Motor neuron (in vitro differentiated cells): ENCODE measurements around the gene GTPBP3. TPM values are rescaled to one million over a fixed set of nuclear protein-coding genes. Genes with fewer than 3 reads are reported as not detected.
A peak's percentile ranks its signal among the peaks of the same experiment; 100 is the strongest.

ENCODE experiments used
- ATAC-seq, 8 experiments: fragments of 200-7000 bp; cut with Tn5 transposase; replicated peaks in 6 of 8; 2 replicates each; pipeline ENCODE4 v1.8.0; 2021; ENCODE audit warnings: mild to moderate bottlenecking in 8 of 8, moderate library complexity in 8 of 8
- H3K27ac ChIP-seq, 2 donors: fragments of 250-450 bp; sonication (Bioruptor Pico); 2 replicates each; pipeline ENCODE4 v1.9.0; 2021; ENCODE audit warnings: antibody characterized with exemption in 2 of 2, mild to moderate bottlenecking in 2 of 2, moderate library complexity in 1 of 2
- H3K4me1 ChIP-seq, 2 donors: fragments of 250-450 bp; sonication (Bioruptor Pico); replicated peaks in 1 of 2; 2 replicates each; pipeline ENCODE4 v1.6.1; 2021; ENCODE audit warnings: antibody characterized with exemption in 2 of 2, mild to moderate bottlenecking in 2 of 2, moderate library complexity in 1 of 2
- H3K4me3 ChIP-seq, 5 donors: fragments of 250-450 bp; sonication (Bioruptor Pico); 2 replicates each; pipeline ENCODE4 v1.9.0; 2021; ENCODE audit warnings: antibody characterized with exemption in 5 of 5, mild to moderate bottlenecking in 5 of 5, moderate library complexity in 4 of 5
- WGBS, 10 experiments: fragments of 450-650 bp; shearing (Covaris generic); methylation state at CpG; one replicate each; pipeline ENCODE4 v1.0.0; 2022; 5-methylcytosine and 5-hydroxymethylcytosine counted together
- in situ Hi-C, 9 experiments: fragments of 400-800 bp; cut with MboI; loops; one replicate each; pipeline ENCODE4 v1.15.0; 2021; ENCODE audit warnings: low sequenced_read_pairs in 9 of 9, low pct_unique_long_range_greater_than_20kb in 2 of 9; ENCODE audit not compliant: unreplicated experiment in 9 of 9
- total RNA-seq, 8 experiments: library from RNA; unstranded; fragments of 300-600 nt; gene quantifications; 2 replicates each; pipeline versions ENCODE4 v1.2.3 to v1.2.4, GENCODE V29; 2022

The GTPBP3 gene
- total RNA-seq, 8 experiments from 2014 or later, result 9.0 to 31.3 (median 17.0) TPM

GRCh38 chr19:17370026-17370587 lies 32.8 kb downstream of the GTPBP3 start:
- WGBS, 10 experiments, result 25 to 93% (median 70%) methylated on average over 2 to 8 of the region's 8 CpGs
- Histone ChIP-seq H3K27ac (no peak overlapping the region), H3K4me1 (no peaks in the 10 kb centered on the region), H3K4me3 (no peak overlapping the region)
- in situ Hi-C loops, result no loop called here
- ATAC-seq, result peak in 3 of 8 experiments; percentile 38 to 78 (median 71)

- 16 to 100% (median 80%) methylated on average over 1 to 15 of the region's 39 CpGs; no CpG with 5 or more reads in 5 of the 10 experiments for WGBS, 10 experiments
- in situ Hi-C loops, result no loop called here
- peak in 1 of 8 experiments; percentile 3 for ATAC-seq
- H3K4me1 ChIP-seq, result no peaks in the 10 kb centered on the region
- H3K27ac ChIP-seq, result no peak within 1 kb of the TSS
- no peak within 1 kb of the TSS for H3K4me3 ChIP-seq
Observed at GRCh38 chr19:17376935-17377600, 39.7 kb downstream of the GTPBP3 start, which contains the start of gene PLVAP. PLVAP (minus strand) TSS chr19:17377342; CDS start chr19:17377288, 54 bp downstream.

- WGBS, 10 experiments, result 0 to 100% (median 69%) methylated on average over 1 to 8 of the region's 13 CpGs; no CpG with 5 or more reads in 4 of the 10 experiments
- H3K27ac ChIP-seq, result no peak overlapping the region
- no peak overlapping the region for H3K4me3 ChIP-seq
- peaks cover 0 to 6% of the 10 kb centered on the region in 2 donors for H3K4me1 ChIP-seq
- no peak for ATAC-seq
- in situ Hi-C loops, result no loop called here
Observed at GRCh38 chr19:17378271-17378670, 40.9 kb downstream of the GTPBP3 start.

- Histone ChIP-seq H3K4me3 (no peak overlapping the region), H3K27ac (no peak overlapping the region), H3K4me1 (peaks cover 0 to 6% of the 10 kb centered on the region in 2 donors)
- no peak for ATAC-seq
- in situ Hi-C loops, result no loop called here
- WGBS, 10 experiments, result 7 to 100% (median 51%) methylated on average over 1 to 12 of the region's 14 CpGs; no CpG with 5 or more reads in 3 of the 10 experiments
Observed at GRCh38 chr19:17379221-17379631, 41.9 kb downstream of the GTPBP3 start.

GRCh38 chr19:17380426-17381138 lies 43.2 kb downstream of the GTPBP3 start:
- in situ Hi-C loops, result no loop called here
- ATAC-seq, result no peak
- WGBS, 10 experiments, result 80 to 100% (median 99%) methylated on average over 1 to 4 of the region's 5 CpGs; no CpG with 5 or more reads in 2 of the 10 experiments
- no peak overlapping the region for H3K27ac ChIP-seq
- no peak overlapping the region for H3K4me3 ChIP-seq
- peaks cover 0 to 6% of the 10 kb centered on the region in 2 donors for H3K4me1 ChIP-seq

DNA sequence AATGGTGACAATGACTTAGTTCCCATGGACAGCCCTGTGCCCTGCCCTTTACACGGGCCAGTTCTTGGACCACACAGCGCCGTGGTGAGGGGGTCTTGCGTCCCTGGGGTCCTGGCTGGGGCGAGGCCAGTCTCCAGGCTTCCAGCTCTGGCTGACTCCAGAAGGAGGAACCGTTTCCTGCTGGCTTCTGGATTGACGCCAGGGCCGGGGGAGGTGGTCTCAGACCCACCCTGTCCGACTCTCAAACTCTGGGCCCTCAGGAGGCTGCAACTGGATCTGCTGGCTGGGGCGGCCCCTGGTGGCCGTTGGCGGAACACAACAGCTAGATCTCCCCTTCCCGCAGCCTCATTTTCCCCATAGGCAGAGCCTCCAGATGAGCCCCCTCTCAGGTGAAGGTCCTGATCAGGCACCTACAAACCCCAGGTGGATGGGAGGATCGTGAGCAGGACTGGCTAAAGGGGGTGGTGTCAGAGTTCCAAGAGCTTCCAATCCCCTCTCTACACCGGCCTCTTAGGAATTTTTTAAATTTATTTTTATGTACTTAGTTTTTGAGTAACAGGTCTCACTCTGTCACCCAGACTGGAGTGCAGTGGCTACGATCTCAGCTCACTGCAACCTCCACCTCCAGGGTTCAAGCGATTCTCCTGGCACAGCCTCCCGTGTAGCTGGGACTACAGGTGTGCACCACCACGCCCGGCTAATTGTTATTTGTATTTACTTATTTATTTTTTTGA lies 48.7 kb downstream of the GTPBP3 start:
- no peak overlapping the region for H3K27ac ChIP-seq
- H3K4me3 ChIP-seq, result no peak overlapping the region
- in situ Hi-C loops, result no loop called here
- peaks cover 0 to 6% of the 10 kb centered on the region in 2 donors for H3K4me1 ChIP-seq
- peak in 3 of 8 experiments; percentile 21 to 56 (median 38) for ATAC-seq
- WGBS, 10 experiments, result 20 to 89% (median 33%) methylated on average over 1 to 10 of the region's 20 CpGs; no CpG with 5 or more reads in 4 of the 10 experiments

DNA sequence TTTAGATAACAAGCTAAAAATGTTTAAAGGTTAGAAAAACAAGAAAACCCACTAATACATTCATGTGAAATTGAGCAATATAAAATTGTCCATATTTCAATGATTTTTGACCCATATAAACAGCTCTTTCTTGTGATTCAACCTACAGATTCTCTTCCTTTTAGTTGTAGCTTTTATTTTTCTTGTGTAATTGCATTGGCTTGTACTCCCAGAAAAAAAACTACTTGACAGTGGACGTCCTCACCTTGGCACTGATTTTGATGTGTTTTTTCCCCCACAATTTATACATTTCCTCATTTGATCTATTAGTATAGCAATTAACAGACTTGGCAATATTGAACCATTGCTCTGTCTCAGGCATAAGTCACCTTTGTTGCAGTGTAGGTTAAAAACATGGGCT lies 51.9 kb downstream of the GTPBP3 start:
- H3K27ac ChIP-seq, result no peak overlapping the region
- H3K4me3 ChIP-seq, result no peak overlapping the region
- H3K4me1 ChIP-seq, result peaks cover 4 to 5% of the 10 kb centered on the region in 2 donors
- no peak for ATAC-seq
- WGBS, 10 experiments, result 0 to 67% (median 42%) methylated on average over 1 of the region's 1 CpG; no CpG with 5 or more reads in 2 of the 10 experiments
- in situ Hi-C loops, result no loop called here

DNA sequence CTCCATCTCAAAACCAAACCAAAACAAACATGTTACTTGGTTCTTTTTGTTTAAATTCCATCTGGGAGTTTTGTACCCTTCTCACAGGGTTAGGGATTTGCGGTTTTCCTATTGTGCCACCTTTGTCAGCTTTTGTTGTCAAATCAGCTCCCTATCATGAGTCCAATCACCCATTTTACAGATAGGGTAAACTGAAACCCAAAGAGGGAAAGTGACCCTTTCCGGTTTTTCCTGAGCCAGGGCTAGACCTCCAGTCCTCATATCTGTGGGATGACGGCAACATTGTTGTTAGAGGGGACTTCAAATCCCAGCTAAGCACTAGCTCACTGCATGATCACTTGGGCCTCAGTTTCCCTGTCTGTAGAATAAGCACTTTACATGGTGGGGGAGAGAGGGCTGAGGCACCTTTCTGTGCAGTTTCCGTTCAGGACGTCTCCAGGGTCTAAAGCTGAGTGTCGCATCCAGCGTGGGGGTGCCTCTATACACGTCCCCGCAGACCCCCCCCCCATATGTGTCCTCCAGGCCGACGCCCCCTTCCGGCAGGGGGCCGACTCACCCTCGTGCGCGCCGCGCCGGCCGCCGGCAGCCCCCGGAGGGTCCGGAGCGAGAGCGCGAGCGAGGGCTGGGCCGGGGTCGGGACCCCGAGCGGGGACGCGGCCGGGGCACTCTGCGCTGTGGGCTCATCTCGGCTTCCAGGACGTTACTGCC lies 52.8 kb downstream of the GTPBP3 start:
- H3K4me3 ChIP-seq, result peak overlapping the region; percentile 31 to 40 (median 37)
- 0 to 83% (median 60%) methylated on average over 1 to 5 of the region's 37 CpGs; no CpG with 5 or more reads in 2 of the 10 experiments for WGBS, 10 experiments
- H3K27ac ChIP-seq, result peak overlapping the region in 1 of 2 donors; percentile 13
- ATAC-seq, result peak in 1 of 8 experiments; percentile 18
- peaks cover 4 to 5% of the 10 kb centered on the region in 2 donors for H3K4me1 ChIP-seq
- in situ Hi-C loops, result no loop called here

- peak overlapping the region; percentile 31 to 40 (median 37) for H3K4me3 ChIP-seq
- ATAC-seq, result peak; percentile 95 to 98 (median 96)
- H3K27ac ChIP-seq, result peak overlapping the region in 1 of 2 donors; percentile 13
- H3K4me1 ChIP-seq, result peaks cover 4 to 5% of the 10 kb centered on the region in 2 donors
- in situ Hi-C loops, result no loop called here
- WGBS, 10 experiments, result 0 to 20% (median 4%) methylated on average over 1 to 10 of the region's 50 CpGs; no CpG with 5 or more reads in 4 of the 10 experiments
Observed at GRCh38 chr19:17390665-17391370, 53.5 kb downstream of the GTPBP3 start.

GRCh38 chr19:17391371-17392151 lies 54.2 kb downstream of the GTPBP3 start:
- no peak overlapping the region for H3K27ac ChIP-seq
- H3K4me1 ChIP-seq, result peaks cover 4 to 5% of the 10 kb centered on the region in 2 donors
- peak overlapping the region; percentile 31 to 40 (median 37) for H3K4me3 ChIP-seq
- 0 to 41% (median 13%) methylated on average over 1 to 10 of the region's 26 CpGs; no CpG with 5 or more reads in 1 of the 10 experiments for WGBS, 10 experiments
- peak in 3 of 8 experiments; percentile 1 to 9 (median 4) for ATAC-seq
- in situ Hi-C loops, result no loop called here
